HG03432 (cell line): ENCODE measurements around the gene TYSND1.
A peak's percentile ranks its signal among the peaks of the same experiment; 100 is the strongest.
"Not testable (repeated sequence)": the region's sequence is repeated elsewhere in the genome, so short reads cannot be mapped to it uniquely, and the experiment has no call there.

Source experiments
- ATAC-seq: cut with Tn5 transposase; IDR thresholded peaks from one replicate; pipeline ENCODE4 v1.9.1; 2021; ENCODE audit warnings: mild to moderate bottlenecking, moderate library complexity; ENCODE audit not compliant: unreplicated experiment

The TYSND1 gene

DNA sequence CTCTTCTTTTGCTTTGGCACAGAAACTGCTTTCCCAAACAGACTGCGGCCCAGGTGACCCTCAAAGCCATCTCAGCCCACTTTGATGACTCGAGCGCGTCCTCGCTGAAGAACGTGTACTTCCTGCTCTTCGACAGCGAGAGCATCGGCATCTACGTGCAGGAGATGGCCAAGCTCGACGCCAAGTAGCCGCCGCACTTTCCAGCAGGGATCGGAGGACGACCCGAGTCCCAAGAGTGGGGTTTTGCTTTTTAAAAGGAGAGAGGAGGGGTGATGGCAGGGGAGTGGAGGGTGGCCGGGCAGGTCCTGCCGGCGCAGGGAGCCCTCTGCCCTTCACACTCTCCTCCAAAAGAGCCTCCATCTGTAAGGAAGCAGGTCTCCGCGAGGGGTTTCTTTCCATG lies 35.0 kb downstream of the TYSND1 start:
- ATAC-seq: no peak

- ATAC-seq: no peak
Measured at GRCh38 chr10:70109064-70109729, 37.3 kb downstream of the TYSND1 start.

DNA sequence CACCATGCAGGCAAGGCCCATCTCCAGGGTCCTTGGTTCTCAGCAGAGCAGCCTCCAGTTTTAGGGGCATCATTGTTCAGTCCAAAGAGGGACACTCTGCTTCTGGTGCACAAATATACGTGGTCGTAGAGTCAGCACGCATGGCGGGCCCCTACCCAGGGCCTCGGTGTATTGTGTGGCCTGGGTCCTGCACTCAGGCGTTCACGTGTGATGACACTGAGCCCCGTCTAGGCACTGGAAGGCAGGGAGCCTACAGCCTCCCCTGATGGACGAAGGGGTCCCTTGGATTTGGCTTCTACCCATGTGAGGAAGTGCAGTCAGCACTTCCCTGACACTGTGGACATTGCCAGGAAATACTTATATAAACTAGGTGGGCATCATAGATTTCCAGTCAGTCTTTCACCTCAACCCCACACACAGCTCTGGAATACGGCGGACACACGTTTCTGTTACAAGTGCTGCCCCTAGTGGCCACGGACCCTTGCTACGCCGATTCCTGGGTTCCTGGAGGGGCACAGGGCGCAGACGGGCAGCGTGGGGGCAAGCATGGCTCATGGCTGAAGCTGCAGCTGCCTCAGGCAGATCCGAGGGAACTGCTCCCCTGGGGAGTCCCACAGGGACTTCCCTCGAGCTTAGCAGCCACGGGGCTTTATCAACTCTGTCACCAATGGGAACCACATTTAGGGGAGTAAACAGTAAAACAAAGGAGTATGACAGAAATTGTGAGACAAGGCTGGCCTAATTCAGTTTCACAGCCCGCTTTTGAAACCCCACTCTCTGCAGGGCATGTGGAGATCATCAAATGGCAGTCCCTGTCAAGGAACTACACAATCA lies 39.3 kb downstream of the TYSND1 start:
- peak; percentile 75 for ATAC-seq

DNA sequence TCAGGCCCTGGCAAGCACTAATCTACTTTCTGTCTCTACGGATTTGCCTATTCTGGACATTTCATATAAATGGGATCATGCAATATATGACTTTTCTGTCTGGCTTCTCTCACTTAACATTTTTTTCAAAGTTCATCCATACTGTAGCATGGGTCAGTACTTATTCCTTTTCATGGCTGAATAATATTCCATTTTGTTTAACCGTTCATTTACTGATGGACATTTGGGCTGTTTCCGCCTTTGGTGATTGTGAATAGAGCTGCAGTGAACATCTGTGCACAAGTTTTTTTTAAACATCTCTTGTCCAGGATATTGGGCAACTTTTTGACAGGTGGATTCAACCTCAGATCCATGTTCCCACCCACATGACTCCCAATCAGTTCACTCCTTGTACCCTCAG lies 44.8 kb downstream of the TYSND1 start:
- no peak for ATAC-seq

DNA sequence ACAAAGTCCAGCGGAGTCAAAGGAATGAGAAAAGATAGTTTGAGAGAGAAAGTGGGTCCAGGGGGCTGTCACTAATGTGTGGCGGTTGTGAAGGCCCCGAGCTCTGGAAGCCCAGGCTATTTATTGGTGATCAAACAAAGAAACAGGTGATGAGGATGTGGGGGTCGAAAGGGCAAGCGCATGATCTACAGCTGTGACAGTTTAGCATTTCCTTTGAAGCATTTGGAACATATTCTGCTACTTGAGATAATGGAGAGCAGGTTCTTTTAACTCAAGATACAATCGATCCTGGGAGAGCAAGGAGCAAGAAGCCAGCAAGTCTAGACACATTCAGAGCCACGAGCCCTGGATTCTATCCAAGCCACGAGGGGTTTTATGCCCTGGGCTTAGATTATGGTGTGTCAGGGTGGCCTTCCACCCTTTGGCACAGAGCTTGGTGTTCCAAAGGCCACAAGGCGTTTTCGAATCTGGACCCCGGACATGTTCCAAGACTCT lies 45.4 kb downstream of the TYSND1 start:
- not testable (repeated sequence) for ATAC-seq

DNA sequence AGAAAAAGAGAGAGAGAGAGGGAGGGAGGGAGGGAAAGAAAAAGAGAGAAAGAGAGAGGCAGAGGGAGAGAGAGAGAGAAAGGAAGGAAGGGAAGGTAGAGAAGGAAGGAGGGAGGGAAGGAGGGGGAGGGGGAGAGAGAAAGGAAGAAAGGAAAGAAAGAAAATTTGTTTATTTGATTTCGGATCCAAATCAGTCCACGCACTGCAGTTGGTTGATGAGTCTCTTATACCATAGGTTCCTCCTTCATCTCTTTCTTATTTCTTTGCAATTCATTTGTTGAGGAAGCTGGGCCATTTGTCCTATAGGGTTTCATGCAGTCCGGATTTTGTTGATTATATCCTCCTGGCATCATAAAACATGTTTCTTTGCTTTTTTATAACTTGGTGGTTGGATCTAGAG lies 48.2 kb downstream of the TYSND1 start:
- ATAC-seq: no peak

DNA sequence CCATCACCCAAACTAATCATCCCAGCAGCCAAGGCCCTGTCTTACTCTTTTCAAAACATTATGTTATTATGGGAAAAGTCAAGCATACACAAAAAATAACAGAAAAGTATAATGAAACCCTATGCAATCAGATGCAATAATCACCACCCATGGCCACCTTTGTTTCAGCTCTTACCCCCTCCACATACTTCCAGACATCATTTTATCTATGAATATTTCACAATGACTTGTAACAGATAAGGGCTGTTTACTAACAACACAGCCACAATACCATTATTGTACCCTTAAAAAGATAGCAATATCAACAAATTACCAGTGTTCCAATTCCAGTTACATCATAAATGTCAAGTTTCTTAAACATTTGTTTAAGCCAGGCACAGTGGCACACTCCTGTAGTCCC lies 49.0 kb downstream of the TYSND1 start:
- no peak for ATAC-seq

GRCh38 chr10:70096705-70097420 lies 49.6 kb downstream of the TYSND1 start:
- ATAC-seq: no peak

- no peak for ATAC-seq
Measured at GRCh38 chr10:70096016-70096704, 50.3 kb downstream of the TYSND1 start.

- no peak for ATAC-seq
Measured at GRCh38 chr10:70094250-70094649, 52.2 kb downstream of the TYSND1 start.

- ATAC-seq: no peak
Measured at GRCh38 chr10:70093335-70093944, 53.1 kb downstream of the TYSND1 start.

DNA sequence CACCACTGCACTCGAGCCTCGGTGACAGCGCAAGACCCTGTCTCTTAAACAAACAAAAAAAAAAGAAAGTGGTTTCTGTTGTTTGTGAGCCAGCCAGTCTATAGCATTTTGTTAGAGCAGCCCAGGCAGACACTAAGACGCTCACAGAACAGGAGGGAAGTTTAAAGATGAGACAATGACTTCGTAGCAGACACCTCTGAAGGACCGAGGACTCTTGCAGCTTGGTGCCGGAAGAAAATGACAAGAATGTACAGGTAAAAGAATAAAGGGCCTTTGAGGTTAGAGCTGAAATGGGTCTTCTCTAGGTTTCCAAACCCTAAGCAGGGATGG lies 54.1 kb downstream of the TYSND1 start:
- ATAC-seq: no peak

DNA sequence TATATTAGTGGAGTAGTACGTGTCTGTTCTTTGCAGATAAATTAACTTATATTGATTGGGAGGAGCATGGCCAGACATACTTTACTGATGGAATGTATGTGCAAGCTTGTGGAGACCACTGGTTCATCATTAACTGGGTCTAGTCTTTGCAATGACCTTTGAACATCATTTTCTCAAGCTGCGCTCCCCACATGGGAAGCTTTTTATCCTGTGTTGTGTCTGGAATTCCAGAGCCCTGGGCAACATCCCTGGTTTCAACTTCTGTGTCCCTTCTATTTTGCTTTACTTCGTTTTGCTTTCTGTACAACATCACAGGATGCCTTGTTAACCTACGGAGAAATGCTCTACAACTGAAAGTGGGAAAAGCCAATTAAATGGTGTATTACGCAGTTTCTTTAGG lies 55.5 kb downstream of the TYSND1 start:
- ATAC-seq: no peak

DNA sequence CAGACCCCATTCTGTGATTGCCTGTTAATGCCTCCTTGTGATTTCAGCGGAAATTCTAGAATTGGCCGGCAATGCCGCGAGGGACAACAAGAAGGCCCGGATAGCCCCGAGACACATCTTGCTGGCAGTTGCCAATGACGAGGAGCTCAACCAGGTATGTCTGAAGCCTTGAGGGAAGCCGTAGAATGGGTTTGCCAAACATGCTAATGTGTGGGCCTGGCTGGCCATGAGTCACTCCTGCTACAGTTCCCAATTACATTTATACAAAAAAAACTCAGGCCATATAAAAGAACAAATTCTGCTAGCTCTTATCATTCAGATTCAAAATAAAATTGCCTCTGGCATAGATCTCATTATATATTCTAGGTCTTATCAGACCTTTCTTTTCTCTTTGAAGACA lies 56.5 kb downstream of the TYSND1 start:
- no peak for ATAC-seq

GRCh38 chr10:70088308-70088698 lies 58.2 kb downstream of the TYSND1 start:
- no peak for ATAC-seq
